CD14-positive monocyte (primary cell): Measurements from ENCODE around the gene OR2L13. TPM values are rescaled to one million over a fixed set of nuclear protein-coding genes. Genes with fewer than 3 reads are reported as not detected.

Experiments used
- DNase-seq, 3 donors: peaks; one replicate each; pipeline ENCODE4 v3.0.0-alpha.2; 2011 to 2022
- H2AFZ ChIP-seq: 2 replicates; pipeline ENCODE4 v1.6.0; 2012; ENCODE audit warnings: mild to moderate bottlenecking, low read depth, low read length, inconsistent platforms; ENCODE audit not compliant: insufficient read depth, poor library complexity, severe bottlenecking
- H3K27ac ChIP-seq, 2 donors: 1 replicate in 1 of 2; 2 replicates in 1 of 2; pipeline ENCODE4 v1.5.1; 2012 to 2013; ENCODE audit warnings: low read length in 2 of 2, control low read depth in 1 of 2, inconsistent platforms in 1 of 2, low read depth in 1 of 2, mild to moderate bottlenecking in 1 of 2
- H3K27me3 ChIP-seq, 2 donors: one replicate each; pipeline versions ENCODE4 v1.6.0 to v1.6.1; 2011 to 2013; ENCODE audit warnings: low read length in 2 of 2; ENCODE audit not compliant: control insufficient read depth in 2 of 2, insufficient read depth in 2 of 2
- H3K36me3 ChIP-seq, 2 donors: replicated peaks in 1 of 2; 1 replicate in 1 of 2; 2 replicates in 1 of 2; pipeline versions ENCODE4 v1.5.1 to v1.6.1; 2012 to 2013; ENCODE audit warnings: low read length in 2 of 2, control low read depth in 1 of 2, inconsistent platforms in 1 of 2, mild to moderate bottlenecking in 1 of 2; ENCODE audit not compliant: insufficient read depth in 2 of 2, control insufficient read depth in 1 of 2
- H3K4me1 ChIP-seq, 2 donors: 1 replicate in 1 of 2; 2 replicates in 1 of 2; pipeline versions ENCODE4 v1.5.1 to v1.6.1; 2012 to 2013; ENCODE audit warnings: low read length in 2 of 2, control low read depth in 1 of 2, inconsistent platforms in 1 of 2, mild to moderate bottlenecking in 1 of 2, moderate library complexity in 1 of 2; ENCODE audit not compliant: insufficient read depth in 2 of 2, control insufficient read depth in 1 of 2
- H3K4me2 ChIP-seq: replicated peaks from 2 replicates; pipeline ENCODE3; 2012; ENCODE audit warnings: low read length, moderate library complexity, mild to moderate bottlenecking; ENCODE audit not compliant: poor library complexity, severe bottlenecking; ENCODE audit errors: extremely low read depth
- H3K4me3 ChIP-seq, 3 experiments: fragments of 200-600 bp in 1 of 3; sonication (generic) in 1 of 3; replicated peaks in 1 of 3; 1 replicate in 2 of 3; 2 replicates in 1 of 3; pipeline ENCODE4 v1.5.1; 2011 to 2013; ENCODE audit warnings: low read length in 3 of 3, mild to moderate bottlenecking in 3 of 3, control low read depth in 2 of 3, low read depth in 2 of 3, inconsistent platforms in 1 of 3, moderate library complexity in 1 of 3
- H3K79me2 ChIP-seq: 2 replicates; pipeline ENCODE4 v1.6.0; 2012; ENCODE audit warnings: mild to moderate bottlenecking, control low read depth, inconsistent platforms, low read length, moderate library complexity; ENCODE audit not compliant: insufficient read depth
- H3K9ac ChIP-seq: 2 replicates; pipeline ENCODE4 v1.6.0; 2017; ENCODE audit warnings: low read length, mild to moderate bottlenecking; ENCODE audit not compliant: insufficient read depth, poor library complexity, severe bottlenecking
- H3K9me3 ChIP-seq, 2 donors: replicated peaks in 1 of 2; 1 replicate in 1 of 2; 2 replicates in 1 of 2; pipeline versions ENCODE4 v1.5.1 to v1.6.1; 2012 to 2013; ENCODE audit warnings: low read length in 2 of 2, control low read depth in 1 of 2; ENCODE audit not compliant: control insufficient read depth in 1 of 2, insufficient read depth in 1 of 2
- H4K20me1 ChIP-seq: 2 replicates; pipeline ENCODE4 v1.6.0; 2012; ENCODE audit warnings: mild to moderate bottlenecking, low read length, control low read depth, moderate library complexity; ENCODE audit not compliant: insufficient read depth
- H3K27ac Mint-ChIP-seq, 7 donors: one replicate each; pipeline ENCODE4 v1.8.0; 2020; ENCODE audit warnings: mild to moderate bottlenecking in 7 of 7, mixed read lengths in 7 of 7, moderate library complexity in 6 of 7, inconsistent platforms in 2 of 7
- H3K27me3 Mint-ChIP-seq, 3 donors: one replicate each; pipeline ENCODE4 v1.8.0; 2021 to 2022; ENCODE audit warnings: low read depth in 3 of 3, mild to moderate bottlenecking in 3 of 3, mixed read lengths in 3 of 3, moderate library complexity in 3 of 3, inconsistent platforms in 1 of 3
- H3K36me3 Mint-ChIP-seq, 2 donors: one replicate each; pipeline ENCODE4 v1.8.0; 2020; ENCODE audit warnings: mixed read lengths in 2 of 2, inconsistent platforms in 1 of 2, mild to moderate bottlenecking in 1 of 2
- H3K4me1 Mint-ChIP-seq: one replicate; pipeline ENCODE4 v1.8.0; 2020; ENCODE audit warnings: mild to moderate bottlenecking, mixed read lengths
- H3K4me3 Mint-ChIP-seq, 2 donors: one replicate each; pipeline ENCODE4 v1.8.0; 2020; ENCODE audit warnings: mild to moderate bottlenecking in 2 of 2, mixed read lengths in 2 of 2, moderate library complexity in 1 of 2
- H3K9me3 Mint-ChIP-seq, 7 donors: one replicate each; pipeline ENCODE4 v1.8.0; 2020 to 2022; ENCODE audit warnings: mixed read lengths in 7 of 7, mild to moderate bottlenecking in 6 of 7, moderate library complexity in 6 of 7, inconsistent platforms in 2 of 7
- CTCF ChIP-seq: fragments of 200-600 bp; IDR thresholded peaks from one replicate; pipeline ENCODE4 v1.8.0; 2022; ENCODE audit warnings: antibody characterized with exemption, mild to moderate bottlenecking
- WGBS: methylation state at CpG from one replicate; pipeline ENCODE4 v1.1.5; 2013; ENCODE audit warnings: missing lambda C conversion rate; ENCODE audit not compliant: insufficient coverage; 5-methylcytosine and 5-hydroxymethylcytosine counted together
- intact Hi-C, 2 donors: fragments of 100-400 bp; cut with micrococcal nuclease; formaldehyde crosslinking; loops; one replicate each; pipeline versions ENCODE4 v1.15.0 to v1.15.1; 2023
- polyA plus RNA-seq, 3 donors: library from polyadenylated mRNA; depleted of rRNA in 1 of 3; unstranded in 2 of 3; stranded (reverse) in 1 of 3; fragments of 300-500 nt in 2 of 3; fragments of >200 nt in 1 of 3; fragmentation: Illumina TruSeq in 2 of 3; gene quantifications; 1 replicate in 2 of 3; 2 replicates in 1 of 3; pipeline ENCODE4 v1.2.3, GENCODE V29; 2012 to 2021

The OR2L13 gene
- polyA plus RNA-seq, 3 donors = not detected

- DNase-seq = no peak
- peaks cover 0 to 10% (median 4%) of the 10 kb centered on the region in 7 donors for H3K9me3 Mint-ChIP-seq
- H3K9me3 ChIP-seq = no peaks in the 10 kb centered on the region
These were observed 48.4 kb upstream of the OR2L13 start, which contains the start of gene OR2L3 for GRCh38 chr1:248046536-248046935. Gene OR2L3 (plus strand): TSS chr1:248046836. CDS start chr1:248060682, 13,846 bp downstream.

GRCh38 chr1:248047008-248047407 is 48.0 kb upstream of the OR2L13 start:
- intact Hi-C loops = no loop called here
- H3K27me3 ChIP-seq = no peaks in the 10 kb centered on the region
- no peaks in the 10 kb centered on the region for H3K9me3 ChIP-seq
- Mint-ChIP-seq H3K27ac (no peak overlapping the region), H3K4me3 (no peak overlapping the region), H3K9me3 (peaks cover 0 to 10% (median 4%) of the 10 kb centered on the region in 7 donors), H3K4me1 (no peaks in the 10 kb centered on the region), H3K36me3 (no peaks in the 10 kb centered on the region), H3K27me3 (no peaks in the 10 kb centered on the region)
- H3K4me1 ChIP-seq = no peaks in the 10 kb centered on the region
- H3K4me3 ChIP-seq = no peak overlapping the region
- TF ChIP-seq CTCF = no peak
- no peak for DNase-seq
- no peak overlapping the region for H3K9ac ChIP-seq
- H4K20me1 ChIP-seq = no peaks in the 10 kb centered on the region
- H3K27ac ChIP-seq = no peak overlapping the region
- no peaks in the 10 kb centered on the region for H3K79me2 ChIP-seq
- H3K4me2 ChIP-seq = no peak overlapping the region
- no CpG with 5 or more reads among the region's 1 CpG for WGBS
- no peak overlapping the region for H2AFZ ChIP-seq
- H3K36me3 ChIP-seq = no peaks in the 10 kb centered on the region

More at GRCh38 chr1:248046536-248046935, 48.4 kb upstream of the OR2L13 start, which contains the start of gene OR2L3:
- no peak within 1 kb of the TSS for H3K27ac ChIP-seq
- no peaks in the 10 kb centered on the region for H3K4me1 ChIP-seq
- H2AFZ ChIP-seq = no peak within 1 kb of the TSS
- H3K36me3 ChIP-seq = no peaks in the 10 kb centered on the region
- H3K27me3 Mint-ChIP-seq = no peaks in the 10 kb centered on the region
- no peaks in the 10 kb centered on the region for H3K27me3 ChIP-seq
- H3K36me3 Mint-ChIP-seq = no peaks in the 10 kb centered on the region
- WGBS = no CpG with 5 or more reads among the region's 2 CpGs
- no peak for TF ChIP-seq CTCF
- no peak within 1 kb of the TSS for H3K9ac ChIP-seq
- no peaks in the 10 kb centered on the region for H3K79me2 ChIP-seq
- H3K4me3 Mint-ChIP-seq = no peak within 1 kb of the TSS
- no peak within 1 kb of the TSS for H3K4me2 ChIP-seq
- intact Hi-C loops = no loop called here
- H3K4me3 ChIP-seq = no peak within 1 kb of the TSS
- no peaks in the 10 kb centered on the region for H4K20me1 ChIP-seq
- no peaks in the 10 kb centered on the region for H3K4me1 Mint-ChIP-seq
- no peak within 1 kb of the TSS for H3K27ac Mint-ChIP-seq
